ENCODE data around the gene KCNG2. TPM values are rescaled to one million over a fixed set of nuclear protein-coding genes. Genes with fewer than 3 reads are reported as not detected.

KCNG2 gene
- total and polyA plus RNA-seq, 2 of the 13 experiments (the other 11 are each of a cell fraction or from before 2014, with no cell fraction given) = not detected

- TF ChIP-seq GLI4 (CRISPR knock-in tag; IDR thresholded peaks at IDR 0.05; ENCODE audit: borderline replicate concordance) (no peak), ZNF281 (CRISPR knock-in tag; IDR thresholded peaks at IDR 0.05; ENCODE audit: borderline replicate concordance) (peak; percentile 36; the same call in 1 of the 2 replicates), ZNF704 (CRISPR knock-in tag; IDR thresholded peaks at IDR 0.05; ENCODE audit: borderline replicate concordance) (no peak), ZNF484 (CRISPR knock-in tag; IDR thresholded peaks at IDR 0.05; ENCODE audit: borderline replicate concordance, low read depth) (no peak), THAP9 (CRISPR knock-in tag; IDR thresholded peaks at IDR 0.05; ENCODE audit: borderline replicate concordance) (no peak), MAZ (IDR thresholded peaks at IDR 0.05; ENCODE audit: borderline replicate concordance, low read depth, low read length) (no peak), MAZ (CRISPR knock-in tag; IDR thresholded peaks at IDR 0.05; ENCODE audit: low read depth) (0 out of 2 replicates have a peak, but pooled peaks have one; percentile 39), RARA (CRISPR knock-in tag; IDR thresholded peaks at IDR 0.05) (peak; percentile 85), ZBTB44 (CRISPR knock-in tag; IDR thresholded peaks at IDR 0.05) (no peak), ZNF317 (CRISPR knock-in tag; IDR thresholded peaks at IDR 0.05) (0 out of 2 replicates have a peak, but pooled peaks have one; percentile 45), TRIM24 (CRISPR knock-in tag; IDR thresholded peaks at IDR 0.05) (0 out of 2 replicates have a peak, but pooled peaks have one; percentile 21), NR3C1 (CRISPR knock-in tag; IDR thresholded peaks at IDR 0.05) (no peak), ZBTB7B (CRISPR knock-in tag; IDR thresholded peaks at IDR 0.05) (peak; percentile 35; the same call in 1 of the 2 replicates), ZFP36L1 (CRISPR knock-in tag; IDR thresholded peaks at IDR 0.05) (no peak), RCOR2 (CRISPR knock-in tag; IDR thresholded peaks at IDR 0.05) (peak; percentile 86), ZKSCAN8 (CRISPR knock-in tag; IDR thresholded peaks at IDR 0.05; ENCODE audit: borderline replicate concordance) (peak; percentile 78; the same call in 1 of the 2 replicates), THAP11 (CRISPR knock-in tag; IDR thresholded peaks at IDR 0.05) (peak; percentile 76), CHD4 (IDR thresholded peaks at IDR 0.05; ENCODE audit: borderline replicate concordance, low read length) (no peak)
Measured at GRCh38 chr18:79790996-79791972, 6.5 kb upstream of the KCNG2 start (continued).

Measured in HepG2 (cell line).